Endodermal cell (in vitro differentiated cells): ENCODE results near the gene ST7. TPM values are rescaled to one million over a fixed set of nuclear protein-coding genes. Genes with fewer than 3 reads are reported as not detected.

Experiments used
- DNase-seq: peaks from one replicate; pipeline ENCODE4 v3.0.0-alpha.2; 2017
- H3K27ac ChIP-seq: 2 replicates; pipeline ENCODE4 v1.5.1; 2013; ENCODE audit warnings: mild to moderate bottlenecking, low read depth, low read length, moderate library complexity
- H3K27me3 ChIP-seq: 2 replicates; pipeline ENCODE4 v1.6.1; 2013; ENCODE audit warnings: mild to moderate bottlenecking, low read length, moderate library complexity; ENCODE audit not compliant: insufficient read depth, control insufficient read depth, poor library complexity, severe bottlenecking
- H3K36me3 ChIP-seq: 2 replicates; pipeline ENCODE4 v1.7.0; 2013; ENCODE audit warnings: mild to moderate bottlenecking, low read length, moderate library complexity; ENCODE audit not compliant: control insufficient read depth, insufficient read depth
- H3K4me1 ChIP-seq: one replicate; pipeline ENCODE4 v1.7.0; 2013; ENCODE audit warnings: low read length; ENCODE audit not compliant: control insufficient read depth, insufficient read depth
- H3K4me3 ChIP-seq: 2 replicates; pipeline ENCODE4 v1.5.1; 2013; ENCODE audit warnings: mild to moderate bottlenecking, low read length, moderate library complexity
- H3K9ac ChIP-seq: 2 replicates; pipeline ENCODE4 v1.6.1; 2013; ENCODE audit warnings: mild to moderate bottlenecking, low read length, moderate library complexity; ENCODE audit not compliant: poor library complexity, severe bottlenecking; ENCODE audit errors: extremely low read depth
- H3K9me3 ChIP-seq: 2 replicates; pipeline ENCODE4 v1.6.1; 2013; ENCODE audit warnings: mild to moderate bottlenecking, low read length, moderate library complexity; ENCODE audit not compliant: control insufficient read depth
- H3K27ac Mint-ChIP-seq: 2 replicates; pipeline ENCODE4 v1.8.0; 2020; ENCODE audit warnings: mixed read lengths
- H3K27me3 Mint-ChIP-seq: 2 replicates; pipeline ENCODE4 v1.8.0; 2021; ENCODE audit warnings: mild to moderate bottlenecking, mixed read lengths; ENCODE audit not compliant: insufficient read depth
- H3K36me3 Mint-ChIP-seq: 2 replicates; pipeline ENCODE4 v1.8.0; 2020; ENCODE audit warnings: low read depth, mixed read lengths
- H3K4me1 Mint-ChIP-seq: 2 replicates; pipeline ENCODE4 v1.8.0; 2020; ENCODE audit warnings: mixed read lengths
- H3K4me3 Mint-ChIP-seq: 2 replicates; pipeline ENCODE4 v1.8.0; 2020; ENCODE audit warnings: mild to moderate bottlenecking, moderate library complexity, mixed read lengths
- H3K9me3 Mint-ChIP-seq: 2 replicates; pipeline ENCODE4 v1.8.0; 2020; ENCODE audit warnings: mild to moderate bottlenecking, mixed read lengths
- WGBS, 2 experiments: methylation state at CpG; one replicate each; pipeline versions ENCODE4 v1.1.5 to v1.1.7; 2013; ENCODE audit warnings: missing lambda C conversion rate in 2 of 2, mixed read lengths in 1 of 2; ENCODE audit not compliant: insufficient coverage in 1 of 2, insufficient read length in 1 of 2; 5-methylcytosine and 5-hydroxymethylcytosine counted together
- total RNA-seq, 2 donors: library from RNA; stranded (reverse); fragmentation: NEBNext Ultra II Directional in 1 of 2; extraction: Animal tissue kit (Norgen Biotek cat#: 25700) in 1 of 2; gene quantifications; 2 replicates in 1 of 2; 3 replicates in 1 of 2; pipeline ENCODE4 v1.2.1, GENCODE V29; 2021
- TF ChIP-seq, protein P1 (sequence below): fragments of 200-600 bp; sonication (generic); conservative IDR thresholded peaks from 2 replicates; pipeline ENCODE4 v1.5.0; 2021; ENCODE audit warnings: antibody characterized with exemption, mild to moderate bottlenecking

The ST7 gene
- total RNA-seq, 2 donors from 2014 or later, result 6.4 to 8.9 TPM

DNA sequence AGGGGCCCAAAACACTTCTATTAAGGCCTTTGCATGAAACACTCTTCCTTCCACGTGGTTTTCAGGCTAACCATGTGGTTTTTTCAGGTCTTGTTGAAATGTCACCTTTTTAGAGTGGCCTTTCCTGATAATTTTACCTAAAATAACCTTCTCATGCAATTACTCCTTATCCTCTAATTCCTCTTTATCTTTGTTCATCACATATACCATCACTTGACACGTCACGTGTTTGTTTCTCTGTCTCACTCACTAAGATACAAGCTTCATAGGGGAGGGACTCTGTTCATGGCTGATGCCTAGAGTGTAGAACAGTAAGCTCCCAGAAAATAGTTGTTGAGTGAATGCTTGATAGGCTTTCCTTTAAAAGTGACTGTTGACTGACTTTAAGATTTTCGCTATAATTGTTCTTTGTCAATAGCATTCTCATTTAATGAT is 63.7 kb downstream of the ST7 start:
- H3K9me3 ChIP-seq, result no peaks in the 10 kb centered on the region
- peaks cover 12% of the 10 kb centered on the region for H3K4me1 Mint-ChIP-seq
- TF ChIP-seq, protein P1, sequence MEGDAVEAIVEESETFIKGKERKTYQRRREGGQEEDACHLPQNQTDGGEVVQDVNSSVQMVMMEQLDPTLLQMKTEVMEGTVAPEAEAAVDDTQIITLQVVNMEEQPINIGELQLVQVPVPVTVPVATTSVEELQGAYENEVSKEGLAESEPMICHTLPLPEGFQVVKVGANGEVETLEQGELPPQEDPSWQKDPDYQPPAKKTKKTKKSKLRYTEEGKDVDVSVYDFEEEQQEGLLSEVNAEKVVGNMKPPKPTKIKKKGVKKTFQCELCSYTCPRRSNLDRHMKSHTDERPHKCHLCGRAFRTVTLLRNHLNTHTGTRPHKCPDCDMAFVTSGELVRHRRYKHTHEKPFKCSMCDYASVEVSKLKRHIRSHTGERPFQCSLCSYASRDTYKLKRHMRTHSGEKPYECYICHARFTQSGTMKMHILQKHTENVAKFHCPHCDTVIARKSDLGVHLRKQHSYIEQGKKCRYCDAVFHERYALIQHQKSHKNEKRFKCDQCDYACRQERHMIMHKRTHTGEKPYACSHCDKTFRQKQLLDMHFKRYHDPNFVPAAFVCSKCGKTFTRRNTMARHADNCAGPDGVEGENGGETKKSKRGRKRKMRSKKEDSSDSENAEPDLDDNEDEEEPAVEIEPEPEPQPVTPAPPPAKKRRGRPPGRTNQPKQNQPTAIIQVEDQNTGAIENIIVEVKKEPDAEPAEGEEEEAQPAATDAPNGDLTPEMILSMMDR, result no peak
- no peak overlapping the region for H3K27ac Mint-ChIP-seq
- H3K4me1 ChIP-seq, result peaks cover 7% of the 10 kb centered on the region
- no peak for DNase-seq
- H3K27me3 ChIP-seq, result peaks cover 73% of the 10 kb centered on the region
- H3K9me3 Mint-ChIP-seq, result no peaks in the 10 kb centered on the region
- H3K4me3 Mint-ChIP-seq, result no peak overlapping the region
- no peaks in the 10 kb centered on the region for H3K36me3 Mint-ChIP-seq
- peaks cover 23% of the 10 kb centered on the region for H3K27me3 Mint-ChIP-seq
- H3K9ac ChIP-seq, result no peak overlapping the region
- H3K36me3 ChIP-seq, result no peaks in the 10 kb centered on the region
- no peak overlapping the region for H3K4me3 ChIP-seq
- 88 to 94% methylated on average over 1 to 4 of the region's 4 CpGs for WGBS, 2 experiments
- H3K27ac ChIP-seq, result no peak overlapping the region

DNA sequence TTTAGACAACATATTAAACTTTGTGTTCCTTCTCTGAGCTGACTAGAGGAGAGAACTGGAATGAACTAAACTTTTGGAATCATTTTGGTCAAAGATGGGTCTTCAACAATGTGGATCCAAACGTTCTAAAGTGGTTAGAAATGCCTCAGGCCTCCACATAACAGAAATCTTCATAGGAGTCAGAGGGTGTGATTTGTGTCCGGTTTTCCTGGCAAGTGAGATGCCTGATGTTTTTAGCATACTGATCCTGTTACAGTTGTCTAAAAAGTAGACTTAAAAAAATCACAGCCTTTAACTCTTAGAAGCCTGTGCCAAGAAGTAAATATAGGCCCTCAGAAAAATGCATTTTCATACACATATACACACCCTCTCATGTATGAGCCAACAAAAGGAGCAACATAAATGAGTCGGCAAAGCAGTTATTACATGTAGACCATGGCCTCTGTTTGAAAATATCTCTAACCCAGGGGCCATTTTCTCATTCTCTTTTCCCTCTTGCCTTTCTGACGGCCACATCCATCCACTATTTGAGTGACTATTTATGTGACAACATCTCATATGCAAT is 64.5 kb downstream of the ST7 start:
- H3K9me3 Mint-ChIP-seq, result no peaks in the 10 kb centered on the region
- Histone ChIP-seq H3K27ac (no peak overlapping the region), H3K27me3 (peaks cover 76% of the 10 kb centered on the region), H3K9ac (no peak overlapping the region), H3K4me1 (peaks cover 7% of the 10 kb centered on the region), H3K36me3 (no peaks in the 10 kb centered on the region), H3K9me3 (no peaks in the 10 kb centered on the region), H3K4me3 (no peak overlapping the region)
- no peak overlapping the region for H3K27ac Mint-ChIP-seq
- H3K36me3 Mint-ChIP-seq, result no peaks in the 10 kb centered on the region
- TF ChIP-seq, protein P1, result no peak
- peaks cover 23% of the 10 kb centered on the region for H3K27me3 Mint-ChIP-seq
- H3K4me1 Mint-ChIP-seq, result peaks cover 14% of the 10 kb centered on the region
- no peak for DNase-seq
- H3K4me3 Mint-ChIP-seq, result no peak overlapping the region
- 78 to 100% methylated on average over 1 to 4 of the region's 4 CpGs for WGBS, 2 experiments

DNA sequence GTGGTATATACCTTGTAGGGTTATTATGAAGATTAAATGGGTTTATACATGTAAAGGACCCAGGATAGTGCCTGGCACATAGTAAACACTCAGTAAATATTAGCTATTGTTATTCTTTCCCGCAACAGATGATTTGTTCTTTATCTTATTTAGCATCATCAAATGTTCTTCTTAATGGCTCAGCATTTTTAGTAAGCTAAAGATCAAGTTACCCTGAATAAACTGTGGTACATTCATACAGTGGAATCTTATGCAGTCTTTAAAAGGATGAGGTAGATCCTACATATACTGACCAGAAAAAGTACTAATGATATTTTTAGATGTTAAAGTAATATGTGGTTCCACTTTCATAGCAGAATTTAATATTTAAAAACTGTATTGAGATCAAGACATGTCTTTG is 65.4 kb downstream of the ST7 start:
- H3K27ac Mint-ChIP-seq, result no peak overlapping the region
- H3K27me3 Mint-ChIP-seq, result peaks cover 23% of the 10 kb centered on the region
- TF ChIP-seq, protein P1, result no peak
- Histone ChIP-seq H3K27ac (no peak overlapping the region), H3K4me1 (peaks cover 7% of the 10 kb centered on the region), H3K27me3 (peaks cover 68% of the 10 kb centered on the region), H3K9me3 (no peaks in the 10 kb centered on the region), H3K4me3 (no peak overlapping the region), H3K9ac (no peak overlapping the region), H3K36me3 (no peaks in the 10 kb centered on the region)
- WGBS, 2 experiments, result 100% methylated on average over 1 of the region's 1 CpG
- no peaks in the 10 kb centered on the region for H3K9me3 Mint-ChIP-seq
- no peak for DNase-seq
- H3K4me1 Mint-ChIP-seq, result peaks cover 14% of the 10 kb centered on the region
- H3K36me3 Mint-ChIP-seq, result no peaks in the 10 kb centered on the region
- no peak overlapping the region for H3K4me3 Mint-ChIP-seq
